ENCODE results near the gene ATG16L1.

ATG16L1 gene

DNA sequence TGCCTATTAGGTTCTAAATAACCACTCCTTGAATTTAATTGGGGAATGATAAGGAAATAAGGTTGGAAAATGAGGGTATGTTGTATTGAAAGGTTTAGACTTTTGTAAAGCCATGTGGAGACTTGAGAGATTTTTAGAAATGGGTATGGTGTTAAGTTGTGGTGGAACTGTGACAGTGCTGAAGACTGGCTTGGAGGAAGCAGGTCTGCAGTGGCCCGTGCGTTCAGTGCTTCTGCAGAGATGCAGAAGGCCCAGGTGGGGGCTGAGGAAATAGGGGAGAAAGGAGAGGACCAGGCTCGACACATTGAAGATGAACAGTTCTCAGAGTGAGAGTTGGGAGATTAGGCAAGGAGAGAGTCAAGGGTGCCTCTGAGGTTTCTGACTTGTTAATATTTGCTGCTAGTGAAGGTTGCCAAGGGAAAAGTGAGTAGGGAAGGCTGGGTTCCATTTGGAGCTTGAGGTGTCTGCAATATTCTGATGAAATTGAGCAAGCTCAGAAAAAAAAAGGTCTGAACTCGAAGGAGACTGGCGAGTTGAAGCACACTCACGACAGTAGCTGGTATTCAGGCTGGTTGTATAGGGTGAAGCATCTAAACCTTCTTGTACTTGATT, 30.6 kb downstream of the ATG16L1 start:
- no peak overlapping the region for H3K4me3 ChIP-seq (ENCODE audit: low read length in 2 of 2)
- H3K36me3 ChIP-seq (ENCODE audit: control insufficient read depth in 2 of 2, insufficient read depth in 2 of 2, low read length in 2 of 2): peaks cover 72 to 80% of the 10 kb centered on the region in 2 donors
- no peak overlapping the region for H3K27ac ChIP-seq (ENCODE audit: low read depth in 2 of 2, low read length in 2 of 2)
- peaks cover 0 to 4% of the 10 kb centered on the region in 2 donors for H3K4me1 ChIP-seq (ENCODE audit: control insufficient read depth in 2 of 2, insufficient read depth in 2 of 2, low read length in 2 of 2)
- H3K27me3 ChIP-seq (ENCODE audit: control insufficient read depth in 2 of 2, insufficient read depth in 2 of 2, low read length in 2 of 2): no peaks in the 10 kb centered on the region
- no peak overlapping the region for H3K9ac ChIP-seq (ENCODE audit: low read depth in 1 of 2, low read length in 2 of 2)
- H3K9me3 ChIP-seq (ENCODE audit: control insufficient read depth in 2 of 2, low read length in 2 of 2): no peaks in the 10 kb centered on the region

DNA sequence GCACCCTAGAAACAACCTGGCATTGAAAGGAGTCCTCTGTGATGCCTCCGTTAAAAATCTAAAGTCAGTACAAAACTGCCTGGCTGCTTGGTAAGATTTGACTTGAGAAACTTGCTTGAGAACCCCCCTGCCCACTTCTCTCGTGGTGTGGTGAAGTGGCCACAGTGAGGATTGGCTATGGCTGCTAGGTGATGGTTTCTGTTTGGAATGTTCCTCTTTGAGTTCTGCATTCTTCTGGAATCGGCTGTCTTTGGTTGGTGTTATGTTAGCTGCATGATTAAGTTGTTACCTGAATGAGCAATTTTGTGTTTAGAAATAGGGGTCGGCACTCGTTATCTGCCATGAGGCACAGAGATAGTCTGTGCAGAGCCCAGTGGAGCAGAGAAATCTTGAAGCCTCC, 34.4 kb downstream of the ATG16L1 start:
- peaks cover 0 to 4% of the 10 kb centered on the region in 2 donors for H3K4me1 ChIP-seq (ENCODE audit: control insufficient read depth in 2 of 2, insufficient read depth in 2 of 2, low read length in 2 of 2)
- H3K27me3 ChIP-seq (ENCODE audit: control insufficient read depth in 2 of 2, insufficient read depth in 2 of 2, low read length in 2 of 2): no peaks in the 10 kb centered on the region

DNA sequence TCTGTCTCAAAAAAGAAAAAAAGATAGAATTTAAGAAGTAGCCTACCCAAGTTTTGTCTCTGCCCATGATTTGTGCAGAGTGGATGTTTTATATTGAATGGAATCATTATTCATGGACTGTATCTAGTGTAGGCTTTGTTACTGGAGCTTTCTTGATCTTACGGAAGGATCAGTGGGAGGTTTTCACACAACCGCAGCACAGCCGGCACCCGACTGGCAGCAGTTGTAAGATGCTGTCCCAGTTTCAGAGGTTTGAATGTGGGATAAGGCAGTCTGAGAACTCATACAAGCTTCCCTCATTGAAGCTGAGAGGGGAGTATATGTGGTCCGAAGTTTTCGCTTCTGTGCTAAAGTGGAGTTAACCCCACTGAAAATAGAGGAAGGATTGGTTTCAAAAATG, 36.4 kb downstream of the ATG16L1 start:
- H3K9me3 ChIP-seq (ENCODE audit: control insufficient read depth in 2 of 2, low read length in 2 of 2): no peaks in the 10 kb centered on the region
- no peak overlapping the region for H3K4me3 ChIP-seq (ENCODE audit: low read length in 2 of 2)
- peaks cover 71 to 72% of the 10 kb centered on the region in 2 donors for H3K36me3 ChIP-seq (ENCODE audit: control insufficient read depth in 2 of 2, insufficient read depth in 2 of 2, low read length in 2 of 2)
- H3K9ac ChIP-seq (ENCODE audit: low read depth in 1 of 2, low read length in 2 of 2): no peak overlapping the region
- no peaks in the 10 kb centered on the region for H3K4me1 ChIP-seq (ENCODE audit: control insufficient read depth in 2 of 2, insufficient read depth in 2 of 2, low read length in 2 of 2)
- no peak overlapping the region for H3K27ac ChIP-seq (ENCODE audit: low read depth in 2 of 2, low read length in 2 of 2)
- no peaks in the 10 kb centered on the region for H3K27me3 ChIP-seq (ENCODE audit: control insufficient read depth in 2 of 2, insufficient read depth in 2 of 2, low read length in 2 of 2)

More for the DNA sequence above, 34.4 kb downstream of the ATG16L1 start:
- Histone ChIP-seq H3K36me3 (ENCODE audit: control insufficient read depth in 2 of 2, insufficient read depth in 2 of 2, low read length in 2 of 2) (peaks cover 72% of the 10 kb centered on the region in 2 donors), H3K9ac (ENCODE audit: low read depth in 1 of 2, low read length in 2 of 2) (no peak overlapping the region), H3K9me3 (ENCODE audit: control insufficient read depth in 2 of 2, low read length in 2 of 2) (no peaks in the 10 kb centered on the region), H3K27ac (ENCODE audit: low read depth in 2 of 2, low read length in 2 of 2) (no peak overlapping the region), H3K4me3 (ENCODE audit: low read length in 2 of 2) (no peak overlapping the region)

DNA sequence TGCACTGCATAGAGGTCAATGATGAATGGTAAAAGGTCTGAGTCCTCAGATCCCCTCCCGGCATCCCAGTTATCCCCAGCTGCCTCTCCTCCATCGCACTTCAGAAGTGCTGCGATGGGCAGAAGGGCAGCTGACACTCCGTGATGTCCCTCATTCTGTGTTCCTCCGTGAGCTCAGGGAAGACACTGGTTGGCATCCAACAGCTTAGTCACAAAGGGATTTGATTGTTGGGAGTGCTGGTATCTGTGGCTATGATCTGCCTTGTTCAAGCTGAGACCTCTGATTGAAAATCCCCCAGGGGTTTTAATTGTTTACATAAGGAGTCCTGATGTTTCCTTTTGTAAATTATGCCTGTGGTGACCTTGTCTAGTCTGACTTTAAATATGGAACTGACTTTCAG, 37.2 kb downstream of the ATG16L1 start:
- no peak overlapping the region for H3K27ac ChIP-seq (ENCODE audit: low read depth in 2 of 2, low read length in 2 of 2)
- H3K9me3 ChIP-seq (ENCODE audit: control insufficient read depth in 2 of 2, low read length in 2 of 2): no peaks in the 10 kb centered on the region
- H3K27me3 ChIP-seq (ENCODE audit: control insufficient read depth in 2 of 2, insufficient read depth in 2 of 2, low read length in 2 of 2): no peaks in the 10 kb centered on the region
- no peaks in the 10 kb centered on the region for H3K4me1 ChIP-seq (ENCODE audit: control insufficient read depth in 2 of 2, insufficient read depth in 2 of 2, low read length in 2 of 2)
- no peak overlapping the region for H3K4me3 ChIP-seq (ENCODE audit: low read length in 2 of 2)
- H3K36me3 ChIP-seq (ENCODE audit: control insufficient read depth in 2 of 2, insufficient read depth in 2 of 2, low read length in 2 of 2): peaks cover 75 to 77% of the 10 kb centered on the region in 2 donors
- no peak overlapping the region for H3K9ac ChIP-seq (ENCODE audit: low read depth in 1 of 2, low read length in 2 of 2)

DNA sequence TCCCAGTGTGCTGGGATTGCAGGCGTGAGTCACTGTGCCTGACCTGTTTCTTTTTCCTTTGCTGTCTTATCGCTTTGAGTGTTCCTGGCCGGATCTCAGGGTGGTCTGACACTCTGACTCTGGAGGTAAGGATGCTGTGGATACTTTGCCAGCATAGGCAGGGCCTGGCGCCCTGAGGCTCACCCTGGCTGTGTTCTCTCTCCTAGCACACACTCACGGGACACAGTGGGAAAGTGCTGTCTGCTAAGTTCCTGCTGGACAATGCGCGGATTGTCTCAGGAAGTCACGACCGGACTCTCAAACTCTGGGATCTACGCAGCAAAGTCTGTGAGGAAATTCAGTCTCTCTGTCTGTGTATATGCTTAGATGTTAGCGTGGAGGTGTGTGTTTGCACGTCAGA, 38.2 kb downstream of the ATG16L1 start:
- no peak overlapping the region for H3K9ac ChIP-seq (ENCODE audit: low read depth in 1 of 2, low read length in 2 of 2)
- peaks cover 84% of the 10 kb centered on the region in 2 donors for H3K36me3 ChIP-seq (ENCODE audit: control insufficient read depth in 2 of 2, insufficient read depth in 2 of 2, low read length in 2 of 2)
- no peak overlapping the region for H3K4me3 ChIP-seq (ENCODE audit: low read length in 2 of 2)
- no peaks in the 10 kb centered on the region for H3K9me3 ChIP-seq (ENCODE audit: control insufficient read depth in 2 of 2, low read length in 2 of 2)
- no peaks in the 10 kb centered on the region for H3K27me3 ChIP-seq (ENCODE audit: control insufficient read depth in 2 of 2, insufficient read depth in 2 of 2, low read length in 2 of 2)
- H3K4me1 ChIP-seq (ENCODE audit: control insufficient read depth in 2 of 2, insufficient read depth in 2 of 2, low read length in 2 of 2): no peaks in the 10 kb centered on the region
- H3K27ac ChIP-seq (ENCODE audit: low read depth in 2 of 2, low read length in 2 of 2): no peak overlapping the region

DNA sequence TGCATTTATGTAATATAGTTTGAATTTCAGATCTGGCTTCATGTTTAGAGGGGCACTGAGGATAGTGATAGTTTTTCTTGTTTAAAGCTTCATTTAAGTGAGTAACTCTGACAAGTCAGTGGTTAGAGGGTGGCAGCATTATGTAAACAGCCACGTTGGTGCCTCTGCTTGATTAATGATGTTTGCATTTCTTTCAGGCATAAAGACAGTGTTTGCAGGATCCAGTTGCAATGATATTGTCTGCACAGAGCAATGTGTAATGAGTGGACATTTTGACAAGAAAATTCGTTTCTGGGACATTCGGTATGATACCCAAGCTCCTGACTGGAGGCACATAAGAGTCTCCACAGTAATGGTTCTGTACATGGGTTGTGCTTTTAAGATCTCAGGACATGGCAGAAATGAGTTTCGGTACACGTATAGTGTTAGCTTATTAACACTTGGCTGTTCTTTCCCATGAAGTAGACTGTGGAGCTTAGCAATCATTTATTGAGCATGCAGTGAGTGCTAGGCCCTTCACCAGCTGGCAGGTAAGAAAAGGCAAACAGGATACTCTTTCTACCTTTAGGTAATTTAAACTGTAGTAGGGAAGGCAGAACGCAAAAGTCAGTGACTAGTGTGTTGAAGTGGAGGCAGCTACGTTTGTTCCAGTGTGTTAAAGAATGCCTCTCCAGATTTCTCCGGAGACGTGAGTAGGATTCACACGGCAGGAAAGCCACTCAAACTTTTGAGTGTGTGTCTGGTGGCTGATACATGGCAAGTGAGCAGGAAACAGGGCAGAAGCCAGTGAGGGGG, 38.8 kb downstream of the ATG16L1 start:
- Histone ChIP-seq H3K27ac (ENCODE audit: low read depth in 2 of 2, low read length in 2 of 2) (no peak overlapping the region), H3K36me3 (ENCODE audit: control insufficient read depth in 2 of 2, insufficient read depth in 2 of 2, low read length in 2 of 2) (peaks cover 80 to 85% of the 10 kb centered on the region in 2 donors), H3K4me1 (ENCODE audit: control insufficient read depth in 2 of 2, insufficient read depth in 2 of 2, low read length in 2 of 2) (no peaks in the 10 kb centered on the region), H3K27me3 (ENCODE audit: control insufficient read depth in 2 of 2, insufficient read depth in 2 of 2, low read length in 2 of 2) (no peaks in the 10 kb centered on the region), H3K9ac (ENCODE audit: low read depth in 1 of 2, low read length in 2 of 2) (no peak overlapping the region), H3K4me3 (ENCODE audit: low read length in 2 of 2) (no peak overlapping the region), H3K9me3 (ENCODE audit: control insufficient read depth in 2 of 2, low read length in 2 of 2) (no peaks in the 10 kb centered on the region)

DNA sequence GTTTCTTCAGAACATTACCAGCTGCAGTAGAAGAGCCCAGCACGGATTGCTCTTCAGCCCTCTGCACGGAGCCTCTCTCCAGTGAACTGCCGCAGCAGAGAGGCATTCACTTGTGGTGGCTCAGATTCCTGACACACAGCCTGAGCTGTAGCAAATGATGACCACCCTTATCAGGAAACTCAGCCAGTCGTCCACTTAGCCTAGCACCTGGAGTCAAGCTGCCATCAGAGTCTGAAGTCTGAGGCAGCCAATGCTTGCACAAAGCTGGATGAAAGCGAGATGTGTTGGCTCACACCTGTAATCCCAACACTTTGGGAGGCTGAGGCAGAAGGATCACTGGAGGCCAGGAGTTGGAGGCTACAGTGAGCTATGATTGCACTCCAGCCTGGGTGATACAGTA, 44.4 kb downstream of the ATG16L1 start:
- Histone ChIP-seq H3K4me3 (ENCODE audit: low read length in 2 of 2) (no peak overlapping the region), H3K9ac (ENCODE audit: low read depth in 1 of 2, low read length in 2 of 2) (no peak overlapping the region), H3K9me3 (ENCODE audit: control insufficient read depth in 2 of 2, low read length in 2 of 2) (peaks cover 0 to 2% of the 10 kb centered on the region in 2 donors), H3K27me3 (ENCODE audit: control insufficient read depth in 2 of 2, insufficient read depth in 2 of 2, low read length in 2 of 2) (no peaks in the 10 kb centered on the region), H3K27ac (ENCODE audit: low read depth in 2 of 2, low read length in 2 of 2) (no peak overlapping the region), H3K4me1 (ENCODE audit: control insufficient read depth in 2 of 2, insufficient read depth in 2 of 2, low read length in 2 of 2) (peaks cover 3 to 14% of the 10 kb centered on the region in 2 donors), H3K36me3 (ENCODE audit: control insufficient read depth in 2 of 2, insufficient read depth in 2 of 2, low read length in 2 of 2) (peaks cover 42 to 54% of the 10 kb centered on the region in 2 donors)

DNA sequence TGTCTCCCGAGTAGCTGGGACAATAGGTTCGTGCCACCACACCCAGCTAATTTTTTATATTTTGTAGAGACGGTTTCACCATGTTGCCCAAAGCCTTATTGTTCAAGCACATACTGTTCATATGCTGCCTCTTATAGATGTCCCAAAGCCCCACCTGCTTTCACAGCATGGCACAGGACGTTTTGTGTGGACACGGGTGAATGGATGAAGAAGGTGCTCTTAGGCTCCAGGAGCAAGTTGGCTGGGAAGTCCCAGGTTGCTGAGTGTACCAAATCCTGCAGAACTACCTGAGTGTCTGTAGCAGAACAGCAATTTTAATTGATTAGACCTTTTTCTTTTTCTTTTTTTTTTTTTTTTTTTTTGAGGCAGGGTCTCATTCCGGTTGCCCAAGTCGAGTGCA, 45.6 kb downstream of the ATG16L1 start:
- peaks cover 30 to 42% of the 10 kb centered on the region in 2 donors for H3K36me3 ChIP-seq (ENCODE audit: control insufficient read depth in 2 of 2, insufficient read depth in 2 of 2, low read length in 2 of 2)
- H3K27me3 ChIP-seq (ENCODE audit: control insufficient read depth in 2 of 2, insufficient read depth in 2 of 2, low read length in 2 of 2): no peaks in the 10 kb centered on the region
- no peak overlapping the region for H3K27ac ChIP-seq (ENCODE audit: low read depth in 2 of 2, low read length in 2 of 2)
- H3K9ac ChIP-seq (ENCODE audit: low read depth in 1 of 2, low read length in 2 of 2): no peak overlapping the region
- no peak overlapping the region for H3K4me3 ChIP-seq (ENCODE audit: low read length in 2 of 2)
- peaks cover 3 to 14% of the 10 kb centered on the region in 2 donors for H3K4me1 ChIP-seq (ENCODE audit: control insufficient read depth in 2 of 2, insufficient read depth in 2 of 2, low read length in 2 of 2)
- H3K9me3 ChIP-seq (ENCODE audit: control insufficient read depth in 2 of 2, low read length in 2 of 2): peaks cover 0 to 2% of the 10 kb centered on the region in 2 donors

DNA sequence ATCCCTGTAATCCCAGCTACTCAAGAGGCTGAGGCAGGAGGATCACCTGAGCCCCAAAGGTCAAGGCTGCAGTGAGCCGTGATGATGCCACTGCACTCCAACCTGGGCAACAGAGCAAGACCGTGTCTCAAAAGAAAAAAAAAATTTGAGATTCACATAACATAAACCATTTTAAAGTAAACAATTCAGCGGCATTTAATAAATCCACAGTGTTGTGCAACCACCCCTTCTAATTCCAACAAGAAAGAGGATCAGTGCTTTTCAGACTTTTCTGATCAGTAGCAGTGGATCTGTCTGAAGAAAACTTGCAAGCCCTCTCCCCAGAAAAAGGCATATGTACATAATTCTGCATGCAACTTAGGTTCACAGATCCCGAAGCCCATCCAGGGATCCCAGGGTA, 48.9 kb downstream of the ATG16L1 start:
- Histone ChIP-seq H3K4me1 (ENCODE audit: control insufficient read depth in 2 of 2, insufficient read depth in 2 of 2, low read length in 2 of 2) (peaks cover 3 to 14% of the 10 kb centered on the region in 2 donors), H3K27me3 (ENCODE audit: control insufficient read depth in 2 of 2, insufficient read depth in 2 of 2, low read length in 2 of 2) (no peaks in the 10 kb centered on the region), H3K36me3 (ENCODE audit: control insufficient read depth in 2 of 2, insufficient read depth in 2 of 2, low read length in 2 of 2) (peaks cover 4 to 9% of the 10 kb centered on the region in 2 donors), H3K27ac (ENCODE audit: low read depth in 2 of 2, low read length in 2 of 2) (no peak overlapping the region), H3K4me3 (ENCODE audit: low read length in 2 of 2) (no peak overlapping the region), H3K9me3 (ENCODE audit: control insufficient read depth in 2 of 2, low read length in 2 of 2) (peaks cover 0 to 2% of the 10 kb centered on the region in 2 donors), H3K9ac (ENCODE audit: low read depth in 1 of 2, low read length in 2 of 2) (no peak overlapping the region)

DNA sequence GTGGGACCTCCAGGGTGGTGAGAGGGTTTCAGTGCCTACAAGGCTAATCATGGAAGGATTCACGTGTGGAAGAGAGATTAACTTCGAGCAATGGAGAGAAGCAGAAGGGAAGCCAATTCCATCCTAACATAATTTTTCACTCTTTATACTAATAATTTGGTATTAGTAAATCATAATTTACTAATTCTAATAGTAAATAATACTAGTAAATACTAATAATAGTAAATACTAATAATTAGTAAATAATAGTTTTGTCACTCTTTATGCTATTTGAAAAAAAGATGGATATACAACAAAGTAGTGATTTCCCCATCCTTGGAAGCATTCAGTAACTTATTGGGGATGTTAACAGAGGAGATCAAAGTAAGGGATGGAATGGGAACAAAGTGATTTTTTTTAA, 49.8 kb downstream of the ATG16L1 start:
- peaks cover 0 to 2% of the 10 kb centered on the region in 2 donors for H3K9me3 ChIP-seq (ENCODE audit: control insufficient read depth in 2 of 2, low read length in 2 of 2)
- no peak overlapping the region for H3K4me3 ChIP-seq (ENCODE audit: low read length in 2 of 2)
- no peak overlapping the region for H3K27ac ChIP-seq (ENCODE audit: low read depth in 2 of 2, low read length in 2 of 2)
- peaks cover 3 to 14% of the 10 kb centered on the region in 2 donors for H3K4me1 ChIP-seq (ENCODE audit: control insufficient read depth in 2 of 2, insufficient read depth in 2 of 2, low read length in 2 of 2)
- H3K9ac ChIP-seq (ENCODE audit: low read depth in 1 of 2, low read length in 2 of 2): no peak overlapping the region
- no peaks in the 10 kb centered on the region for H3K27me3 ChIP-seq (ENCODE audit: control insufficient read depth in 2 of 2, insufficient read depth in 2 of 2, low read length in 2 of 2)
- peaks cover 0 to 1% of the 10 kb centered on the region in 2 donors for H3K36me3 ChIP-seq (ENCODE audit: control insufficient read depth in 2 of 2, insufficient read depth in 2 of 2, low read length in 2 of 2)

All from mucosa of rectum (tissue), 2 donors.